Calu3 (cell line): ENCODE results near the gene USP24. TPM values are rescaled to one million over a fixed set of nuclear protein-coding genes. Genes with fewer than 3 reads are reported as not detected.

Source experiments
- BruUV-seq: library from RNA; stranded (reverse); fragments of 400-500 nt; replicated peaks from 2 replicates; lab custom pipeline; 2021; lab: Mats Ljungman, UMichigan
- CTCF ChIA-PET: fragments of 300-600 bp; sonication (Branson Sonifier 250); formaldehyde crosslinking; loops from one replicate; lab custom pipeline; 2022; ENCODE audit warnings: antibody characterized with exemption; lab: Charles Lee
- DNase-seq: peaks from one replicate; pipeline ENCODE4 v3.0.0; 2022
- H3K27ac Mint-ChIP-seq: one replicate; pipeline ENCODE4 v1.8.0; 2022; ENCODE audit warnings: mixed read lengths; ENCODE audit not compliant: unreplicated experiment
- H3K27me3 Mint-ChIP-seq: one replicate; pipeline ENCODE4 v1.8.0; 2022; ENCODE audit warnings: mixed read lengths; ENCODE audit not compliant: unreplicated experiment
- H3K36me3 Mint-ChIP-seq: one replicate; pipeline ENCODE4 v1.8.0; 2022; ENCODE audit warnings: mild to moderate bottlenecking, moderate library complexity, mixed read lengths; ENCODE audit not compliant: insufficient read depth, unreplicated experiment
- H3K4me1 Mint-ChIP-seq: one replicate; pipeline ENCODE4 v1.8.0; 2022; ENCODE audit warnings: mild to moderate bottlenecking, low read depth, mixed read lengths; ENCODE audit not compliant: unreplicated experiment
- H3K4me3 Mint-ChIP-seq: one replicate; pipeline ENCODE4 v1.8.0; 2022; ENCODE audit warnings: mild to moderate bottlenecking, low read depth, moderate library complexity, mixed read lengths; ENCODE audit not compliant: unreplicated experiment
- H3K9me3 Mint-ChIP-seq: one replicate; pipeline ENCODE4 v1.8.0; 2022; ENCODE audit warnings: low read depth, mixed read lengths; ENCODE audit not compliant: unreplicated experiment
- CTCF ChIP-seq: fragments of 200-600 bp; IDR thresholded peaks from one replicate; pipeline ENCODE4 v1.8.0; 2022; ENCODE audit warnings: antibody characterized with exemption; ENCODE audit not compliant: unreplicated experiment
- intact Hi-C: fragments of 100-400 bp; cut with micrococcal nuclease; formaldehyde crosslinking; loops from one replicate; pipeline ENCODE4 v1.10.0; 2022; ENCODE audit not compliant: unreplicated experiment
- total RNA-seq: library from RNA; stranded (reverse); gene quantifications from 2 replicates; pipeline ENCODE4 v1.2.3, GENCODE V29; 2022

Gene USP24
- total RNA-seq, 1 experiment from 2014 or later: 45.3 TPM

DNA sequence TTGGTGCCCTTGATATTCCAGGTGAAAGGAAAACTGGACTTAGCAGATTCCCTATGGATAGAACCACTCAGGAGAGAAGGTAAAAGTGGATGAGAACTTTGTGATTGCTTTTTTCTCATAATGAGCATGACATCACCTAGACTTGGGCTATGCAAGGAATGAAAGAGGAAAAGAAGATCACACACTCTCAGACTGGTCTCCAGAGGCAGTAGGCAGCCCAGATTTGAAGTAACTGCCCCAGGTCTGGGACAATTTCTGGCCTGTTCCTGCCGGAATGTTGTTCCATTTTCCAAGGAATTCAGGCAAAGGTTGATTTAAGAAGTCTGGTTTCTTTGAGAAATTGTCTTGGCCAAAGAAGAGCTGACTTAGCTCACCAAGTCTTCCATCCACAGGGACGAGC is 31.7 kb upstream of the USP24 start:
- Mint-ChIP-seq H3K27me3 (peaks cover 7% of the 10 kb centered on the region), H3K27ac (no peak overlapping the region), H3K9me3 (peaks cover 3% of the 10 kb centered on the region), H3K4me1 (no peaks in the 10 kb centered on the region), H3K4me3 (no peak overlapping the region), H3K36me3 (no peaks in the 10 kb centered on the region)
- no TSS peak for BruUV-seq
- intact Hi-C loops: no loop called here
- DNase-seq: no peak
- CTCF ChIA-PET: no interaction called here
- TF ChIP-seq CTCF: no peak

- no peaks in the 10 kb centered on the region for H3K36me3 Mint-ChIP-seq
- peaks cover 3% of the 10 kb centered on the region for H3K9me3 Mint-ChIP-seq
- CTCF ChIA-PET: no interaction called here
- TF ChIP-seq CTCF: no peak
- peaks cover 7% of the 10 kb centered on the region for H3K27me3 Mint-ChIP-seq
- H3K27ac Mint-ChIP-seq: no peak overlapping the region
- no peak for DNase-seq
- no TSS peak for BruUV-seq
- H3K4me3 Mint-ChIP-seq: no peak overlapping the region
- intact Hi-C loops: no loop called here
- H3K4me1 Mint-ChIP-seq: no peaks in the 10 kb centered on the region
These were observed 31.2 kb upstream of the USP24 start for GRCh38 chr1:55246331-55246730.

- no peak overlapping the region for H3K4me3 Mint-ChIP-seq
- CTCF ChIA-PET: no interaction called here
- peaks cover 3% of the 10 kb centered on the region for H3K9me3 Mint-ChIP-seq
- TF ChIP-seq CTCF: no peak
- H3K27me3 Mint-ChIP-seq: peaks cover 7% of the 10 kb centered on the region
- DNase-seq: no peak
- H3K27ac Mint-ChIP-seq: no peak overlapping the region
- no TSS peak for BruUV-seq
- H3K36me3 Mint-ChIP-seq: no peaks in the 10 kb centered on the region
- no peaks in the 10 kb centered on the region for H3K4me1 Mint-ChIP-seq
- intact Hi-C loops: no loop called here
These were observed 30.6 kb upstream of the USP24 start for GRCh38 chr1:55245781-55246180.

GRCh38 chr1:55244476-55245099 is 29.4 kb upstream of the USP24 start:
- no peak for TF ChIP-seq CTCF
- intact Hi-C loops: no loop called here
- no peak overlapping the region for H3K4me3 Mint-ChIP-seq
- H3K27me3 Mint-ChIP-seq: peaks cover 5% of the 10 kb centered on the region
- no peaks in the 10 kb centered on the region for H3K36me3 Mint-ChIP-seq
- no peak overlapping the region for H3K27ac Mint-ChIP-seq
- no peaks in the 10 kb centered on the region for H3K4me1 Mint-ChIP-seq
- BruUV-seq: no TSS peak
- CTCF ChIA-PET: no interaction called here
- H3K9me3 Mint-ChIP-seq: peaks cover 3% of the 10 kb centered on the region
- no peak for DNase-seq
